Activated naive CD8-positive, alpha-beta T cell treated with anti-CD3 and anti-CD28 coated beads for 36 hours (primary cell): ENCODE results near the gene TMOD3. TPM values are rescaled to one million over a fixed set of nuclear protein-coding genes. Genes with fewer than 3 reads are reported as not detected.
"Not testable (repeated sequence)": the region's sequence is repeated elsewhere in the genome, so short reads cannot be mapped to it uniquely, and the experiment has no call there.

Experiments
- DNase-seq: peaks from one replicate; pipeline ENCODE4 v3.0.0; 2021
- H3K27ac Mint-ChIP-seq: one replicate; pipeline ENCODE4 v1.8.0; 2022; ENCODE audit warnings: mild to moderate bottlenecking, moderate library complexity, mixed read lengths
- H3K27me3 Mint-ChIP-seq: one replicate; pipeline ENCODE4 v1.8.0; 2022; ENCODE audit warnings: mild to moderate bottlenecking, mixed read lengths
- H3K36me3 Mint-ChIP-seq: one replicate; pipeline ENCODE4 v1.8.0; 2021; ENCODE audit warnings: mild to moderate bottlenecking, mixed read lengths
- H3K4me1 Mint-ChIP-seq: one replicate; pipeline ENCODE4 v1.8.0; 2021; ENCODE audit warnings: mixed read lengths
- H3K4me3 Mint-ChIP-seq: one replicate; pipeline ENCODE4 v1.8.0; 2022; ENCODE audit warnings: mild to moderate bottlenecking, moderate library complexity, mixed read lengths
- H3K9me3 Mint-ChIP-seq: one replicate; pipeline ENCODE4 v1.8.0; 2022; ENCODE audit warnings: mixed read lengths
- total RNA-seq, 2 experiments: library from RNA; stranded (reverse); gene quantifications; one replicate each; pipeline ENCODE4 v1.2.3, GENCODE V29; 2021

The TMOD3 gene
- total RNA-seq, 2 experiments from 2014 or later: 45.9 to 48.9 TPM

DNA sequence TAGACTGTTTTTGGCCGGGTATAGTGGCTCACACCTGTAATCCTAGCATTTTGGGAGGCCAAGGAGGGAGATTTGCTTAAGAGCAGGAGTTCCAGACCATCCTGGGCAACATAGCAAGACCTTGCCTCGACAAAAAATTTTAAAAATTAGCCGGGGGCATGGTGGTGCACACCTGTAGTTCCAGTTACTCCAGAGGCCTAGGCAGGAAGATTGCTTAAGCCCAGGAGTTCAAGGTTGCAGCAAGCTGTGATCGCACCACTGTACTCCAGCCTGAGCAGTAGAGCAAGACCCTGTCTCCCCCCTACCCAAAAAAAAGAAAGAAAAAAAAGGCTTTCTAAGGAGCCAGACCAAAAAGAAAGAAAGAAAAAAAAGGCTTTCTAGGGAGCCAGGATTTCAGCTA, 36.7 kb downstream of the TMOD3 start:
- Mint-ChIP-seq H3K36me3 (peaks cover 49% of the 10 kb centered on the region), H3K27me3 (no peaks in the 10 kb centered on the region), H3K27ac (no peak overlapping the region), H3K4me3 (no peak overlapping the region), H3K9me3 (no peaks in the 10 kb centered on the region), H3K4me1 (peaks cover 38% of the 10 kb centered on the region)
- no peak for DNase-seq

DNA sequence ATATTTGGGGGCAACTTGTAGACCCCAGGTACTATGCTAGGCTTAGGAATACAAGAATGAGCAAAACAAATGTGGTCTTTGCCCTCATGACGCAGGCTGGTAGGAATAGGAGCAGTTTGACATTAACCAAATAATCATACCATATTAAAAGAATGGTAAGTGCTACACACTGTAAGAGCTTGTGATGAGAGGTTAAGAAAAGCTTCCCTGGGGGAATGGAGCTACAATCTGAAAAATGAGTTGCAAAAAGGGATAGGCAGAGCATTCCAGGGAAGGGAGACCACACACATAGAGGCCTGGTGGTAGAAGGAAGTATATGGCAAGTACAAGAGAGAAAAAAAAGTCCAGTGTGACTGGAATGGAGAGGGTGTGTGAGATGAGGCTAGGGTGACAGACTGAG, 37.3 kb downstream of the TMOD3 start:
- no peaks in the 10 kb centered on the region for H3K27me3 Mint-ChIP-seq
- no peak for DNase-seq
- no peak overlapping the region for H3K4me3 Mint-ChIP-seq
- H3K36me3 Mint-ChIP-seq: peaks cover 47% of the 10 kb centered on the region
- H3K9me3 Mint-ChIP-seq: no peaks in the 10 kb centered on the region
- no peak overlapping the region for H3K27ac Mint-ChIP-seq
- H3K4me1 Mint-ChIP-seq: peaks cover 32% of the 10 kb centered on the region

DNA sequence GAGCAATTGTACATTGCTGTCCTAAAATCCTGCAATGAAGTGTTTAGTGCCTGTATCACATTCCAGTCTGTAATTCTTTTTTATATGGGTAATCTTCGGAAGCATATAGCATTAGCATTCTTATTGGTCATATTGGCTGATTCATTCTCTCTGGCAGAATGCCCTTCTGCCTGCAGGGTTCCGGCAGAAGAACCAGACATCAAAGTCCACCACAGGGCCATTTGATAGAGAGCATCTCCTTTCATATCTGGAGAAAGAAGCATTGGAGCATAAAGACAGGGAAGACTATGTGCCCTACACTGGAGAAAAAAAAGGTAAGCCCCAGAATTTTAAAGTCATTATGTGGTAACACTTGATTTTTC, 39.6 kb downstream of the TMOD3 start:
- H3K9me3 Mint-ChIP-seq: no peaks in the 10 kb centered on the region
- no peak for DNase-seq
- peaks cover 38% of the 10 kb centered on the region for H3K36me3 Mint-ChIP-seq
- no peak overlapping the region for H3K27ac Mint-ChIP-seq
- no peaks in the 10 kb centered on the region for H3K27me3 Mint-ChIP-seq
- no peak overlapping the region for H3K4me3 Mint-ChIP-seq
- H3K4me1 Mint-ChIP-seq: peaks cover 16% of the 10 kb centered on the region

DNA sequence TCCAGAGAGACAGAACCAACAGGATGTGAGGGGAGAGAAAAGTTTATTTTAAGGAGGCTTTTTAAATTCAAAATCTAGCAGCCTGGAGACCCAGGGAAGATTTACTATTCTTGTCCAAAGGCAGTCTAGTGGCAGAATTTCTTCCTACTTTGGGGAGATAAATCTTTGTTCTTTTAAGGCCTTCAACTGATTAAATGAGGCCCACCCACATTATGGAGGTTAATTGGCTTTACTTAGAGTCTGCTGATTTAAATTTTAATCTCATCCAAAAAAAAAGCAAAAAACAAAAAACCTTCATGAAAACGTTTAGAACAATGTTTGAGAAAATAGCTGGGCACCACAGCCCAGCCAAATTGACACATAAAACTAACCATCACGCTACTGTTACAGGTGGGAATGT, 41.3 kb downstream of the TMOD3 start:
- Mint-ChIP-seq H3K36me3 (peaks cover 29% of the 10 kb centered on the region), H3K4me1 (peaks cover 2% of the 10 kb centered on the region), H3K27me3 (no peaks in the 10 kb centered on the region), H3K27ac (no peak overlapping the region), H3K9me3 (no peaks in the 10 kb centered on the region), H3K4me3 (no peak overlapping the region)
- no peak for DNase-seq

DNA sequence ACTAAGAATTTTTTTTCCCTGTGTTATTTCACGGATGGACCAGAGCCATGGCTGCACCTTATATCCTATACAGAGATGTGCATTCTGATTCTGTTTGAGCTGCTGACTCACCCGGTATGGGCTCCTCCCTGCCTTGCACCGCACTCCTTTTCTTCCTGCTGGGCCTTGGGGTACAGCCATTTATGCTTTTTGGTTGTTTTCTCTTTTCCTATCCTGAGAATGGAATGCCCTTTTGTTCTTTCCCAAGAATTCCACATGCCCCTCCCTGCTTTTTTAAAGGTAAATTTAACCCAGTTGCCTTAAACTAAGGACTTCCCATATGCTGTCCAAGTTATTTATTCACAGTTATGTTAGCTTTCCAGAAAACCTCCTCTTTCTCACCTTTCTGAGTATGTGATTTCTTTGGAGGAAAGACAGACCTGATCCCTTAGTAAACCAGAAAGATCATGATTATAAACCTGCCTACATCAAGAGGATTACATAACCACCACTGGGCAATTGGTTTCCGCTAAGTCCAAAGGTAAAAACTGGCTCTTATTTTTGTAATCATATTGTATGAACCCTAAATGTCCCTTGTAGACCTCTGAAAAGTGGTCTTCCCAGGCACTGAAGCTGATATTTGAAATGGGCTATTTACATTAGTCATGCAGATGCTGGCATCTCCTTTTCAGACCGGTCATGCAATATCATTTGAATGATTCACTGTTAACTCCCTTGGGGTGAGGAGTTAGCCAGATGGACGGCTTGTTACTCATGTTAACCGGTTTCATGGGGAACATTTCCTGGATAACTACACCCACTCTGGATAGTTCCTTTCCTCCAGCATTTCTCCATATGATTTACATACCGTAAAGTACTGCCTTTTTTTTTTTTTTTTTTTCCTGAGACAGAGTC, 45.5 kb downstream of the TMOD3 start:
- H3K9me3 Mint-ChIP-seq: no peaks in the 10 kb centered on the region
- peaks cover 19% of the 10 kb centered on the region for H3K36me3 Mint-ChIP-seq
- peaks cover 11% of the 10 kb centered on the region for H3K4me1 Mint-ChIP-seq
- no peaks in the 10 kb centered on the region for H3K27me3 Mint-ChIP-seq
- no peak overlapping the region for H3K27ac Mint-ChIP-seq
- DNase-seq: no peak
- H3K4me3 Mint-ChIP-seq: no peak overlapping the region

DNA sequence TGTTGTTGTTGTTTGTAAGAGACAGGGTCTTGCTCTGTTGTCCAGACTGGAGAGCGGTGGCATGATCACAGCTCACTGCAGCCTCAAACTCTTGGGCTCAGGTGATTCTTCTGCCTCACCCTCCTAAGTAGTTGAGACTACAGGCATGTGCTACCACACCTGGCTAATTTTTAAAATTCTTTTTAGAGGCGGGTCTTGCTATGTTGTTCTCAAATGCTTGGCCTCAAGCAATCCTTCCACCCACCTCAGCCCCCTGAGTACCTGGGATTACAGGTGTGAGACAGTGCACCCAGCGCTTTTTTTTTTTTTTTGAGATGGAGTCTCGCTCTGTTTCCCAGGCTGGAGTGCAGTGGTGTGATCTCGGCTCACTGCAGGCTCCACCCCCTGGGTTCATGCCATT, 46.7 kb downstream of the TMOD3 start:
- DNase-seq: no peak
- H3K4me3 Mint-ChIP-seq: no peak overlapping the region
- no peaks in the 10 kb centered on the region for H3K27me3 Mint-ChIP-seq
- H3K27ac Mint-ChIP-seq: no peak overlapping the region
- H3K4me1 Mint-ChIP-seq: peaks cover 11% of the 10 kb centered on the region
- no peaks in the 10 kb centered on the region for H3K9me3 Mint-ChIP-seq
- H3K36me3 Mint-ChIP-seq: peaks cover 10% of the 10 kb centered on the region

DNA sequence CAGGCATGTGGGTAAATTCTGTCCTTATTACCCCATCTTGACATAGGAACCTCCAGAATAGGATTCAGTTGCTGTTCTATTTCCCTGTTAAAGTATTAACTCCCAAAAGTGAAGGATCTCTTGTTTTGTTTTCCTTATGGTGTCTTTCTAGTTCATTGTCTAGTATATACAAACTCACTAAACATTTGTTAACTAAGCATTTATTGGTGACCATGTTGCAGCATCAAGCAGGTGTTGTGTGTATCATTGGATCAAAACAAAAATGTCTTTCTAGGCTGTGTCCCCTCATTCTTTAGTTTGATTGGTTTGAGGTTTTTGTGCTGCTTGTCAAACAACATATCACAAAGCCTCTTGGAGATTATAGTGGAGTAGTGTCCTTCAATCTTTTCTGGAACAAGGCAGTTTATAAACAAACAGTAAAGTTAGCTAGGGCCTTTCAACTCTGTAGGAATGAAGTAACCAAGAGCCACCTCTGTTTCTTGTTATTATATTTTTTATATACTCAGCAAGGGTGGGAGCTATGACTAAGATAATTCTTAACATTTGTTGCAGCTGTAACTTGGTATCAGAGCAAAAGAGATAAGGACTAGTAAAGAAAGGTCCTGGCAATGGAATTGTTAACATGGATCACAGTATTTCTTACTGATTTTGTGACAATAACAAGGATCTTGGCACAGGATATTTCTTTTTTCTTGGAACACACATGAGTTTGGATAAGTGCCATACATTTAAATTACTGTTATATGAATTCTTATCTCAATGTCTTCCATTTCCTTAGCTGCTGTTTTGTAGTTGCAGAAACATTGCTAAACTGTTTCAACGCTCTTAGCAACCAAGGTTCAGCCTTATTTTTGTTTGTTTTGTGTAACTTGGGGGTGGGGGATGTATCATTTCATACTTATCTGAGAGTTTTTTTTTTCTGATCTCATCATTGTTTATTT, 49.3 kb downstream of the TMOD3 start:
- H3K4me3 Mint-ChIP-seq: no peak overlapping the region
- no peak for DNase-seq
- peaks cover 10% of the 10 kb centered on the region for H3K36me3 Mint-ChIP-seq
- no peaks in the 10 kb centered on the region for H3K27me3 Mint-ChIP-seq
- peaks cover 11% of the 10 kb centered on the region for H3K4me1 Mint-ChIP-seq
- no peaks in the 10 kb centered on the region for H3K9me3 Mint-ChIP-seq
- H3K27ac Mint-ChIP-seq: no peak overlapping the region

DNA sequence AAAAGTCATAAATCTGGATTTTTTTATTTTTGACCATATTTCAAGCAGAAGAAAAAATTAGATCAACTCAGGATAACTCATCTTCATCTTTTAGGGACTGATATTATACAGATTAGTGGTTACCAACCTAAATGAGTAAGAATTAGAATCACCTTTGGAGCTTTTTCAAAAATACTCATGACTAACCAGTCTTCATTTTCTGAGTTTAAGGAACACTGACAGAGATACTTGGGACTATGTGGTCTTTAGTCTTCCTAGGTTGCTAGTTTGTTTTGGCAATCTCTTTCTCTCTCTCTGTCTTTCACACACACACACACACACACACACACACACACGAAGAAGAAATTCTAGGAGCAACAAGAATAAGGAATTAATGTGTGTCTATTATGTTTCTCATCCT, 50.1 kb downstream of the TMOD3 start:
- peaks cover 17% of the 10 kb centered on the region for H3K36me3 Mint-ChIP-seq
- no peak overlapping the region for H3K27ac Mint-ChIP-seq
- peaks cover 11% of the 10 kb centered on the region for H3K4me1 Mint-ChIP-seq
- no peaks in the 10 kb centered on the region for H3K27me3 Mint-ChIP-seq
- no peak for DNase-seq
- H3K9me3 Mint-ChIP-seq: no peaks in the 10 kb centered on the region
- H3K4me3 Mint-ChIP-seq: no peak overlapping the region

DNA sequence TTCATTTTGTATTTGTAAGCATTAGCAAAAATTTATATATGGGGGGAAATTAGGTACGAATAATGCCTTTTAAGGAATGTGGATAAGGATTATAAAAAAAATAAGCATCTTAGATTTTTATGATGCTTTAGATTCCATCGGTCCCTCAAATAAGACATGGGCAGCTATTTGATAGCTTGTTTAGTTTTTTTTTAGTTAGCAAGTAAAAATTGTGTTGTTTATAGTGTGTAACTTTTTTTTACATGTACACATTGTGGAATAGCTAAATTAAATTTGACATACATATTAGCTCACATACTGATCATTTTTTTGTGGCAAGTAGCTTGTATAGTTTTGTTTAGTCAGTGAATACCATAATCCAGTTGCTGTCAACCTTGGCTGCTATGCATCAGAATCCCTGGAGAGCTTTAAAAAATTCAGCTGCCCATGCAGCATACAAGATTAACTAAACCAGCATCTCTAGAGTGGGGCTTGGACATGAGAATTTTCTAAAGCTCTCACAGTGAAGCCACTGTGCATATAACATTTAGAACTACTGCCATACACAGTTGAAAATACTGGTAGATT, 53.9 kb downstream of the TMOD3 start:
- Mint-ChIP-seq H3K9me3 (peaks cover 5% of the 10 kb centered on the region), H3K4me3 (no peak overlapping the region), H3K4me1 (peaks cover 11% of the 10 kb centered on the region), H3K36me3 (peaks cover 25% of the 10 kb centered on the region), H3K27ac (no peak overlapping the region), H3K27me3 (no peaks in the 10 kb centered on the region)
- DNase-seq: no peak

DNA sequence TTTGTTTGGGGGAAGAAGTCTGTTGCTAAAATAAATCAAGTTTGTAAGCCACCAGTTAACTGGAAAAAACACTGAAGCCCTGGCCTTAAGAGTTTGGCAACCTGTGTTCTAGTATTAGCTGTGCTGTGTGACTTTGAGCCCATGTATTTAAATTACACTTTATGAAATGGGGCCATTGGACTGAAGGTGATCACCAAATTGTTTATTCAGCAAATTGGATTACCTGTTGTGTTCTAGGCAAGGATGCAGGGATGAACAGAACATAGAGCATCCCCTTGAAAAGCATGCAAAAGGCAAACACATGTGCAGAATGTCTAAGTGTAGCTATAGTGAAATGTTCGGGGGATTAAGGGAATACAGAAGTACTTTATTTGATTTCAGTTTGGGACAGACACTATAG, 54.6 kb downstream of the TMOD3 start:
- no peak for DNase-seq
- H3K4me1 Mint-ChIP-seq: peaks cover 9% of the 10 kb centered on the region
- peaks cover 27% of the 10 kb centered on the region for H3K36me3 Mint-ChIP-seq
- peaks cover 5% of the 10 kb centered on the region for H3K9me3 Mint-ChIP-seq
- no peak overlapping the region for H3K4me3 Mint-ChIP-seq
- no peaks in the 10 kb centered on the region for H3K27me3 Mint-ChIP-seq
- no peak overlapping the region for H3K27ac Mint-ChIP-seq

DNA sequence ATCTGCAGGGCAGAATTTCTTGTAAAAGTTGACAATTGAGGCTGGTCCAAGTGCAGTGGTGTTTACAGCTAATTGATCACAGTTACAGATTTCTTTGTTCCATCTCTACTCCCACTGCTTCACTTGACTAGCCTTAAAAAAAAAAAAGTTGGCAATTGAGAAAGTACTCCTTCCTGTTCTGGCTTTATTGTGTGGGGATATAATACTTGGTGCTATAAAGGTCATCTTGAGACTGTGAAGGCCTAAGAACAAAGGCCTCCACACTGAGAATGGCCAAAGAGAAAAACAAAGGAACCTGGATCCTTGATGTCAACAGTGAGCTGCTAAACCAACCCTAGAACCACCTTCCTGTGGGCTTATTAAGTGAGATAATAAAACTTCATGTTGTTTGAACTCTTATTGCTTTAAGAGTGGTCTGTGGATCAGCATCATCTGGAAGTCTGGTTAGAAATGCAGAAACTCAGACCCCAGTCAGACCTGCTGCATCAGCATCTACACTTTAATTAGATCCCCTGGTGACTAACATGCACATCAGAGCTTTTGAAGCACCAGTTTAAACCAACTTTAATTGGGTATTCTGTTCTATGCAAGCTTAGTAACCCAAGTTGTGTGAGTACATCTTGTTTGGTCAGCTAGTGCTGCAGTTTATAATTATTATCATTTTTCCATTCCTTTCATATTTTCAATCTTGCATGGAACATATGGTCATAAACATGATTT, 55.2 kb downstream of the TMOD3 start:
- H3K9me3 Mint-ChIP-seq: peaks cover 5% of the 10 kb centered on the region
- peaks cover 5% of the 10 kb centered on the region for H3K4me1 Mint-ChIP-seq
- H3K27ac Mint-ChIP-seq: no peak overlapping the region
- H3K4me3 Mint-ChIP-seq: no peak overlapping the region
- H3K36me3 Mint-ChIP-seq: peaks cover 27% of the 10 kb centered on the region
- H3K27me3 Mint-ChIP-seq: no peaks in the 10 kb centered on the region
- no peak for DNase-seq

DNA sequence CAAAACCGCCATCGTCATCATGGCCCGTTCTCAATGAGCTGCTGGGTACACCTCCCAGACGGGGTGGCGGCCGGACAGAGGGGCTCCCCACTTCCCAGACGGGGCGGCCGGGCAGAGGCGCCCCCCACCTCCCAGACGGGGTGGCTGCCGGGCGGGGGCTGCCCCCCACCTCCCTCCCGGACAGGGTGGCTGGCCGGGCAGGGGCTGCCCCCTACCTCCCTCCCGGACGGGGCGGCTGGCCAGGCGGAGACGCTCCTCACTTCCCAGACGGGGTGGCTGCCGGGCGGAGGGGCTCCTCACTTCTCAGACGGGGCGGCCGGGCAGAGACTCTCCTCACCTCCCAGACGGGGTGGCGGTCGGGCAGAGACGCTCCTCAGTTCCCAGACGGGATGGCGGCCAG, 56.3 kb downstream of the TMOD3 start:
- not testable (repeated sequence) for DNase-seq, H3K27ac Mint-ChIP-seq, H3K9me3 Mint-ChIP-seq, H3K4me1 Mint-ChIP-seq, H3K27me3 Mint-ChIP-seq, H3K4me3 Mint-ChIP-seq
- H3K36me3 Mint-ChIP-seq: peaks cover 28% of the 10 kb centered on the region

DNA sequence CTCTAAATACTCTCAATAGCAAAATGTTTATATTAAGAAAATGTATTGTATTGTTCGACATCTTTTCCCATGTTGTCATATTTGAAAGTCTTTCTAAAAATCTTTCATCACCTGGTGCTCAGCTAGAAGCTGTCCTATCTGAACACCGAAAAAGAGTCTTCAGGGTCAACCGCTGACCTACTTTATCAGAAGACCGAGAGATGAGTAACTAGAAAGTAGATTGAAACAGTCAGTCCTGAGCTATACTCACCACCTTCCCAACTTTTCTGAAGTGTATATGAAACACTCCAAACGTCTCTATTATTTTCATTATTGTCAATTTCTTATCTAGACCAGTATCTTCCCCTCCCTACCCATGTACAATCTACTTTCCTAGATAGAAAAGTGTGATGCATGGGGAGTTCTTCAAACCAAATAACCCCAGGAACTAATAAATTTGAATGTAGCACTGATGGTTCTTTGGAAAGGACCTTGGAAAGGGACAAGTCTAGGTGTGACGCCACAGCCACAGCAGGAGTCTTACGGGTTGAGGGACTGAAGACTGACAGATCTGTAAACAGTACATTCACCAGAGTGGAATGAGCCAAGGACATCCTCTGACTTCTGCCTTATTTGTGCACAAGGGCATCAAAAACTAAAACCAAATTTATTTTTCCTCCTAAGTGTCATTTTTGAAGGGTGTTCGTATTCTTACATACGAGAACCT, 58.6 kb downstream of the TMOD3 start:
- Mint-ChIP-seq H3K36me3 (peaks cover 33% of the 10 kb centered on the region), H3K27ac (no peak overlapping the region), H3K4me1 (peaks cover 3% of the 10 kb centered on the region), H3K4me3 (no peak overlapping the region), H3K9me3 (peaks cover 5% of the 10 kb centered on the region), H3K27me3 (no peaks in the 10 kb centered on the region)
- DNase-seq: no peak

DNA sequence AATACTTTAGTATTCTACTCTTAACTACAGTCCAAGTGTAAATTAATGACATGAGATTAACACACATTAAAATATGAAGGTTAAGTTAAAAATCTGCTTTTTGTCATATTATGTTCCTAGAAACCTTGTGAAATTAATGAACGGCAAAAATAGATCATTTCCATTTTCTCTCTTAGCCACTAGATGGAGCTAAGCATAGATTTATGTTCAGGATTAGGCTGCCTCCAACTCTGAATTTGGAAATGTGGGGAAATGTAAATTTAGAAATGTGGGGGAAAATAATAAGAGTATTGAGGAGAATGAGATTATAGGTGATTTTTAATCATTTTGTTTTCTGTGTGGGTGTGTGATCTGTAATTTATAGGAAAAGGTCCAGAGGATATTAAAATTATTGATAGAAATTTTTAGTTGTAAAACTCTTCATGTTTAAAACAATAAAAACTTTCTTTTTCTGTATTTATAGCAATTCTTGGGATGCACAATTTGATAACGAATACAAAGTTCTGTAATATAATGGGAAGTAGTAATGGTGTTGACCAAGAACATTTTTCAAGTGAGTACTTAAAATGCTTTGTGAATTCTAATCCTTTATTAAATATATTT, 59.2 kb downstream of the TMOD3 start:
- Mint-ChIP-seq H3K27ac (no peak overlapping the region), H3K9me3 (peaks cover 5% of the 10 kb centered on the region), H3K4me3 (no peak overlapping the region), H3K27me3 (no peaks in the 10 kb centered on the region), H3K36me3 (peaks cover 35% of the 10 kb centered on the region), H3K4me1 (peaks cover 3% of the 10 kb centered on the region)
- DNase-seq: no peak
